Measurements from ENCODE around the gene IFT25.

IFT25 gene

GRCh38 chr1:53957194-53957818 lies 11.8 kb upstream of the IFT25 start:
- no peak for DNase-seq (ENCODE audit: low read depth)

- no peak for DNase-seq (ENCODE audit: low read depth)
Observed at GRCh38 chr1:53956308-53957168, 11.0 kb upstream of the IFT25 start.

DNA sequence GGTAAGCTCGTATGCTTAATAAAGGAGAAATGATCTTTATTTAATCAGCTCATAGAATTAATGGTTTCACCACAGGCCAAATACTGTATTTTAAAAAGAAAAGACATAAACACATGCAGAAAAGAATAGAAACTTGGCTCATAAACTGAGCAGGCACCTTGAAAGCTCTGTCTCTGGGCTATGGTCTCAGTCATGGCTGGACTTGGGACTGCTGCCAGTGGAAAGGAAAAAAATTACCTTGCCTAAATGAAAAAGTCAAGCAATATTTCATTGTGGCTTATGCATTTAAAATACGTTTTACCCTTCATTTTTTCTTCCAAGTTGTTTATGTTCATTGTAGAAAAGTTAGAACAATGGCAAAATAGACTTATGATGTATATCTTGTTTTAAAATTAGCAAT lies 8.6 kb upstream of the IFT25 start:
- DNase-seq (ENCODE audit: low read depth): no peak

DNA sequence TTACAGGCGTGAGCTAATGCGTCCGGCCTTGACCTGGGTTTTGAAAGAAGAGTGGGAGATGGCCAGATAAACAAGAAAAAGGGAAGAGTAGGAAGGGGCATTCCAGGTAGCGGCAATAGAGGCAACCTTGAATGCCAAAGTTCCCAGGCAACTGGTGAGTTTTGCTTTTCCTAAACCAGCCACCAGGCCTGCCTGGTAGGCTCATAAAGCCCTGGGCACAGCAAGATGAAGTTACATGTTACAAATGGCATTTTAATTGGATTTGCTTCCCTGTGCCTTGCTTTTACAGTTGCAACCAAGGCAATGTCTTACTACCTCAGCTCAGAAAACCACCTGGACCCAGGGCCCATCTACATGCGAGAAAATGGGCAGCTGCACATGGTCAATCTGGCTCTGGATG lies 6.2 kb upstream of the IFT25 start:
- no peak for DNase-seq (ENCODE audit: low read depth)

DNA sequence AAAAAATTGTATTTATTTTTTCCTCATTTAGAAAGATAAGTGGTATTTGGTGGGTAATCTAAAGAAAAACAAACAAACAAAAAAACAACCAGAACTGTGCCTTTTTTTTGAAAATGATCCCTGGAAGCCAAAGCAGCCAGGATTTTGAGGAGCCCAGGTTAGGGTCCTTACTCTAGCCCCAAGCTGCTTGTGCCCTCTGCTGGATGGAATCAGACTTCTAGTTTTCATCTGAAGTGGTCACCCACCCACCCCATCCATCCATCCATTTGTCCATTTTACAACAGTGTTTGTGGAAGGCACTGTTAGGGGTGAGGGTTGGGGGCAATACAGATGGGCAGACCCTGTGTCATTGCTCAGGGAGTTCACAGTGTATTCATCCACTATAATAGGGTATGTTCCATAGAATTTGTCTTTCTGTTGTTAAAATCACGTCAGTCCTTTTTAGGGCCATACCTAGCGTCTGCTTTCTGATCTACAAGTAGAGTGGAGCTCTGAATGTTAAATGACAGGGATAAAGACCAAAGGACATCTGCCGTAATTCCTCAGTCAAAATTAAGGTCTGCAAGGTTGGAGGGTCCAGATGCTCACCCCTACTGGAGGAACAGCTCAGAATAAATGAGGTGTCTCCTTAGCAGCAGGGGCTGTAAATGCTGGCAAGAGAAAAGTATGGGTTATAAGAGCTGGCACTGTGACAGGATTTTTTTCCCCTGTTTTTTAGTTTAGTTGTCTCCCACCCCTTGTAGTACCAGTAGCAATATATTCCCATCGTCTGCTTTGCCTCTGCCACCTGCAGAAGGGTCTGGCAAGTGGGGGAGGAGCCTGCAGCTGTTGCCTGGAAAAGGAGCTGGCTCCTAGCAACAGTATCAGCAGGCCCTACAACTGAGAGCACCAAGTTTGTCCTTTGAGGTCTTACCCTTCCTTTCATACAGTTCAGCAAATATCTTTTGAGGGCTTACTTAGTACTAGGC lies 3.8 kb upstream of the IFT25 start:
- no peak for DNase-seq (ENCODE audit: low read depth)

DNA sequence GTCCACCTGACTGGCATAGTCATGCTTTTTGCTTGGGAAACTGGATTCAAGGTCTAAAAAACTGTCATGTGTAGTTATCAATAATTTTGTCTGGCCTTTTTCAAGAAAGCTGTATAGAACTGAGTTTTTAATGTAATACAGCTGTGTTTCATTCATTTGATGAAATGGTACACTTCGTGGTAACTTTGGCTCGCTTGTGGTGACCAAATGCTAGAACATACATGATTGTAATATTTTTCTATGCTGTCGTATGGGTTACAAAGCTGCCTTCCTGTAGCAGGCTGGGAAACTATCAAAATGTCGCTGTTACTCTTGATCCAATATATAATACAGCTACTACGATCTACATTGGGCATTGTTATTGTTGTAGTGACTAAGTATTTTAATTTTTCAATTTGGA lies 2.8 kb upstream of the IFT25 start:
- DNase-seq (ENCODE audit: low read depth): no peak

- DNase-seq (ENCODE audit: low read depth): no peak
Observed at GRCh38 chr1:53947172-53947907, 1.8 kb upstream of the IFT25 start.

GRCh38 chr1:53946252-53947171 lies 1.0 kb upstream of the IFT25 start, which contains the start of gene LRRC42:
Gene LRRC42, plus strand, starts transcription at chr1:53946350. Its CDS starts 5,650 bp downstream, at chr1:53952000.
- DNase-seq (ENCODE audit: low read depth): peak; percentile 86

DNA sequence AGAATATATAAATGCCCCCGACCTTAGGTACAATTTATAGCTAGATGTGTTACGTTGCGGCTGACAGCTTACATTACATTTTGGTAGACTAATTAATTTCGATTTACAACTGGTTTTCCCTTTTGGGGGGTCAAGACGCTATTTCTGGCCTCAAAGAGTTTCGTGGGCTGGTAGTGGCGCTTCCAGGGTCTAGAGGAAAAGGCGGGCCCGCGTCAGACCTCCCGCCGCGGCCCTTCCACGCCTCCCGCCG lies 391 bp downstream of the IFT25 start:
- no peak for DNase-seq (ENCODE audit: low read depth)

DNA sequence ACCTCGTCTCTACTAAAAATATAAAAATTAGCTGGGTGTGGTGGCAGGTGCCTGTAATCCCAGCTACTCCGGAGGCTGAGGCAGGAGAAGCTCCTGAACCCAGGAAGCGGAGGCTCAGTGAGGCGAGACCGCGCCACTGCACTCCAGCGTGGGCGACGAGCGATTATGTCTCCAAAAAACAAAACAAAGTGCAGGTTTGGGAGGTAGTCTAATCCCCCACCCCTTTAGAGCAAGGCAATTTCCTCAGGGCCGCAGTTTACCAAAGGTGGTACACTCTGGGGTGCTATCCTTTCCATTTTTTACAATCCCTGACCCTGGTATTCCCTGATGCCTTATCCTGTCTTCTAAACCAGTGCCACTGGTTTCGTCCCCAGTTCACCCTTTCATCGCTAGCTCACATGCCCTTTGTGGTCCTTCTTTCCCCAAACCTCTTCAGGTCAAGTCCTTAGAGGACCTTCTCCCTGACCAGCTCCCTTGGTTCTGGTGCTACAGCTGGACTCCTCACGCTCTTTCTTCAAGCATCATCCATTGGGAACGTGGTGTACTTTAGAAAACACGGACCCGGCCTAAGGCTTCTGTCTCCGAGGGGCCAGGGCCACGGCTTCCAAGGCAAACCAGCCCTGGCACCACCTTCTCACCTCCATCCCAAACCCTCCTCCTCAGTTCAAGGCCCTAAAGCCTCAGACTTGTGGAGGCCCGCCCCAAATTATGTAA lies 873 bp downstream of the IFT25 start:
- DNase-seq (ENCODE audit: low read depth): no peak

DNA sequence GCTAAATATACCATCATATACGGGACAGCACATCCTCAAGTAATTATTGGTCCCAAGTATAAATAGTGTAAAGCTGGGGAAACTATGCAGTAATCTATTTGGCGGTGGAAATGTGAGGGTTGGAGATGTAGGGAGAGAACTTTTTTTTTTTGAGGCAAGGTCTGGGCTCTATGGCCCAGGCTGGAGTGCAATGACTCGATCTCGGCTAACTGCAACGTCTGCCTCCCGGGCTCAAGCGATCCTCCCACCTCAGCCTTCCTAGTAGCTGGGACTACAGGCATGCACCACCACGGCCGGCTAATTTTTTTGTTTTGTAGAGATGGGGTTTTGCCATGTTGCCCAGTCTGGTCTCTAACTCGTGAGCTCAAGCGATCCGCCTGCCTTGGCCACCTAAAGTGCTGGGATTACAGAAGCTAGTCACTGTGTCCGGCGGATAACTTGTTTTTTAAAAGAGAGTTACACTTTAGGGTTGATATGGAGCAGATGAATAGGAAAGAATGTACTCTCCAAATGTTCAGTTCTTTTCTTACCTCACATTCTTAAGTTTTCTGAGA lies 1.9 kb downstream of the IFT25 start:
- DNase-seq (ENCODE audit: low read depth): no peak

DNA sequence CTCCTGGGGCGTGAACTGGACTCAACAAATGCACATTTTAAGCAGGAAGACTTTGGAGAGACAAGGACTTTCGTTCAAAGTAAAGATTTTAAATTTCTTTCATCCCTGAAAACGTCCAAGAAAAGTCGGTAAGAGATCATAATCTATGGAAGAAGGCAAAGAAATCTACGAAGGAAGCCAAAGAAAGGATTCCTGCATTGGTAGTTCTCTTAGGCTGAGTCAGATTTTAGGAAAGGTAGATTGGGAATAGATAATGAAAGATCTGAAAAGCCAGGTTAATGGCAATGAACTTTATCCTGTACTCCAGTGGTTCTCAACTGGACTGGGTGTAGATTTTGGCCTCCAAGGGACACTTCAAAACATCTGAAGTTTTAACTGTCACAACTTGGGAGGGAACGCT lies 2.4 kb downstream of the IFT25 start:
- DNase-seq (ENCODE audit: low read depth): no peak

GRCh38 chr1:53942127-53942957 lies 3.2 kb downstream of the IFT25 start:
- no peak for DNase-seq (ENCODE audit: low read depth)

DNA sequence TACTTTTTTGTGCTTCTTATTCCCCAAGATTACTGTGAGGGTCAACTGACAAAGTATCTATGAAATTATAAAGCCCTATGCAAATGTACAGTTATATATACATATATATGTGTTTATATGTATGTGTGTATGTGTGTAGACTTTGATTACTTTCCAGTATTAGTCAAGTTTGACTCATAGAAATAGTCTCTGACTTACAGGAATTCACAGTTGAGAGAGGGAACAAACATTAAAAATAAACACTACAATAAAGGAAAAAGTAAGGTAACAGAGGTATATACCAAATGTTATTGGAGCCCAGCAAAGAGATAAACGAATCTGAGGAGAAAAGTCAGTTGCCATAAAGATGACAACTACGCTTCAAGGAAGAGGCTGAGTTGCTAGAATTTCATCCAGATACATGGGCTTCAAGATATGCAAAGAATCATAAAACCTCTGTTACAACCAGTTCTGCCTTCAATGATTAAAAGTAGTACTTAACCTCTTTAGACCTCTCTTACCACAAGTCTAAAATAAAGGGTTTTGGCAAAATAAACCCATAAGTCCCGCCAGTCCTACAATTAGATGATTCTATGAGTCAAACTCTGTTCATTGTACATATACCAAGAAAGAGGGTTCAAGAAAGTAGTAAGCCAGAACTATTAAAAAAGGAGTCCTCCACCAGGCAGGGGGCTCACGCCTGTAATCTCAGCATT lies 7.2 kb downstream of the IFT25 start:
- DNase-seq (ENCODE audit: low read depth): no peak

DNA sequence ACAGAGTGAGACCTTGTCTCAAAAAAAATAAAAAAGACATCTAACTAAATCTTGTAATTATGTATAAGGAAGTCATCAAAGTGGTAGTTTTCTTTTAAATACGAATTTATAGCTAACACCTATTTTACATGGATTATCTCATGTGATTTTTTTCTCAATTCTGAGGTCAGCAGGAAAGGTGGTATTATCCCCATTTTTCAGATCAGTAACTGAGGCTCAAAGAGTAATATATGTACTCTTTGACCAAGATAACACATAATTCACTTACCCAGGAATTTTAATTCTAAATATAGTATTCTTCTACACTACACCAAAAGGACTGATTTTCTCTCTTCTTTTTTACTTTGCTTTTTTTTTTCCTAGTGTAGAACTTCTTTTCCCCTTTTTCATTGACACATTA lies 9.1 kb downstream of the IFT25 start:
- no peak for DNase-seq (ENCODE audit: low read depth)

GRCh38 chr1:53934170-53934765 lies 11.2 kb downstream of the IFT25 start:
- no peak for DNase-seq (ENCODE audit: low read depth)

DNA sequence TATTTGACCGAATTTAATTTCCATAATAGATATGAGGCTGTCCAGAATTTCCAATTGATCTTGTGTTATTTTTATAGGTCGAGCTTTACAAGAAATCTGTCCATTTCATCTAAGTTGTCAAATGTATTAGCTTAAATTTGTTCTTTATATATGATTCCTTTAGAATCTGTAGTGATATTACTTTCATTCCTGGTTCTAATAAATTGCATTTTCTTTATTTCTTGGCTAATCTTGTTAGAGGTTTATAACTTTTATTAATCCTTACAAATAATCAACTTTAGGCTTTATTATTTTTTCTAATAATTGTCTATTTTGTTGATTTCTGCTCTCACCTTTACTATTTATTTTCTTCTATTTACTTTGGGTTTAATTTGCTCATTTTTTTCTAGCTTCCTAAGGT lies 14.0 kb downstream of the IFT25 start:
- no peak for DNase-seq (ENCODE audit: low read depth)

- DNase-seq (ENCODE audit: low read depth): no peak
Observed at GRCh38 chr1:53930932-53931331, 14.6 kb downstream of the IFT25 start.

Measured in activated T-cell treated with anti-CD3 and anti-CD28 coated beads for 48 hours (primary cell).